ENCODE results near the gene PISD.

- TF ChIP-seq, protein P1, sequence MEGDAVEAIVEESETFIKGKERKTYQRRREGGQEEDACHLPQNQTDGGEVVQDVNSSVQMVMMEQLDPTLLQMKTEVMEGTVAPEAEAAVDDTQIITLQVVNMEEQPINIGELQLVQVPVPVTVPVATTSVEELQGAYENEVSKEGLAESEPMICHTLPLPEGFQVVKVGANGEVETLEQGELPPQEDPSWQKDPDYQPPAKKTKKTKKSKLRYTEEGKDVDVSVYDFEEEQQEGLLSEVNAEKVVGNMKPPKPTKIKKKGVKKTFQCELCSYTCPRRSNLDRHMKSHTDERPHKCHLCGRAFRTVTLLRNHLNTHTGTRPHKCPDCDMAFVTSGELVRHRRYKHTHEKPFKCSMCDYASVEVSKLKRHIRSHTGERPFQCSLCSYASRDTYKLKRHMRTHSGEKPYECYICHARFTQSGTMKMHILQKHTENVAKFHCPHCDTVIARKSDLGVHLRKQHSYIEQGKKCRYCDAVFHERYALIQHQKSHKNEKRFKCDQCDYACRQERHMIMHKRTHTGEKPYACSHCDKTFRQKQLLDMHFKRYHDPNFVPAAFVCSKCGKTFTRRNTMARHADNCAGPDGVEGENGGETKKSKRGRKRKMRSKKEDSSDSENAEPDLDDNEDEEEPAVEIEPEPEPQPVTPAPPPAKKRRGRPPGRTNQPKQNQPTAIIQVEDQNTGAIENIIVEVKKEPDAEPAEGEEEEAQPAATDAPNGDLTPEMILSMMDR (IDR thresholded peaks at IDR 0.05), result no peak
- no peak for TF ChIP-seq POLR2AphosphoS5 (IDR thresholded peaks at IDR 0.05)
- no peak for TF ChIP-seq EP300 (IDR thresholded peaks at IDR 0.05)
These were observed 83.8 kb downstream of the PISD start for GRCh38 chr22:31578171-31578570.

Data from stomach (tissue), 4 donors.